WTC11 (cell line): ENCODE results near the gene CCDC138.

ENCODE experiments used
- ATF1 ChIP-seq: sonication (generic); formaldehyde crosslinking; IDR thresholded peaks from 2 replicates; pipeline ENCODE4 v1.8.1; 2023; ENCODE audit warnings: mild to moderate bottlenecking, moderate library complexity, missing genetic modification reagents
- NR3C1 ChIP-seq: sonication (generic); formaldehyde crosslinking; conservative IDR thresholded peaks from 2 replicates; pipeline ENCODE4 v1.8.1; 2023; ENCODE audit warnings: low read depth, mild to moderate bottlenecking, missing genetic modification reagents
- TF ChIP-seq, protein P1 (sequence below): fragments of 200-600 bp; IDR thresholded peaks from 2 replicates; pipeline ENCODE4 v1.8.0; 2022; ENCODE audit warnings: antibody characterized with exemption
- TF ChIP-seq, protein P2 (sequence below): sonication (generic); formaldehyde crosslinking; IDR thresholded peaks from 2 replicates; pipeline ENCODE4 v1.8.1; 2022; ENCODE audit warnings: mild to moderate bottlenecking, missing genetic modification reagents, moderate library complexity, borderline replicate concordance
- TF ChIP-seq, protein P3 (sequence below): sonication (generic); formaldehyde crosslinking; IDR thresholded peaks from 2 replicates; pipeline ENCODE4 v1.8.1; 2022; ENCODE audit warnings: mild to moderate bottlenecking, moderate library complexity, missing genetic modification reagents

DNA sequence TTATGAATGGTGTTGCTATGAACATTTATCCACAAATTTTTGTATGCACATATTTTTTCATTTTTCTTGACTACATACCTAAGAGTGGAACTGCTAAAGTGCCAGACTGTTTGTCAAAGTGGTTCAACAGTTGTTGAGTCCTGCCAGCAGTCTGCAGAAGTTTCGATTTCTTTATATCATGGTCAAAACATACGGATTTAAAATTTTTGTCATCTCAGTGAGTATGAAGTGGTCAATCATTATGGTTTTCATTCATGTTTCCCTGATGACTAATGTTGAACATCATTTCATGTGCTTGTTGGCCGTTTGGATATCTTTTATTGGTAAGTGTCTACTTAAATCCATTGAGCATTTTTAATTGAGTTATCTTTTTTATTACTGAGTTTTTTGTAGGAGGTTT lies 39.2 kb downstream of the CCDC138 start:
- no peak for TF ChIP-seq NR3C1 (CRISPR knock-in tag)
- TF ChIP-seq, protein P1, sequence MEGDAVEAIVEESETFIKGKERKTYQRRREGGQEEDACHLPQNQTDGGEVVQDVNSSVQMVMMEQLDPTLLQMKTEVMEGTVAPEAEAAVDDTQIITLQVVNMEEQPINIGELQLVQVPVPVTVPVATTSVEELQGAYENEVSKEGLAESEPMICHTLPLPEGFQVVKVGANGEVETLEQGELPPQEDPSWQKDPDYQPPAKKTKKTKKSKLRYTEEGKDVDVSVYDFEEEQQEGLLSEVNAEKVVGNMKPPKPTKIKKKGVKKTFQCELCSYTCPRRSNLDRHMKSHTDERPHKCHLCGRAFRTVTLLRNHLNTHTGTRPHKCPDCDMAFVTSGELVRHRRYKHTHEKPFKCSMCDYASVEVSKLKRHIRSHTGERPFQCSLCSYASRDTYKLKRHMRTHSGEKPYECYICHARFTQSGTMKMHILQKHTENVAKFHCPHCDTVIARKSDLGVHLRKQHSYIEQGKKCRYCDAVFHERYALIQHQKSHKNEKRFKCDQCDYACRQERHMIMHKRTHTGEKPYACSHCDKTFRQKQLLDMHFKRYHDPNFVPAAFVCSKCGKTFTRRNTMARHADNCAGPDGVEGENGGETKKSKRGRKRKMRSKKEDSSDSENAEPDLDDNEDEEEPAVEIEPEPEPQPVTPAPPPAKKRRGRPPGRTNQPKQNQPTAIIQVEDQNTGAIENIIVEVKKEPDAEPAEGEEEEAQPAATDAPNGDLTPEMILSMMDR = no peak
- no peak for TF ChIP-seq ATF1 (CRISPR knock-in tag)
- TF ChIP-seq, protein P2, sequence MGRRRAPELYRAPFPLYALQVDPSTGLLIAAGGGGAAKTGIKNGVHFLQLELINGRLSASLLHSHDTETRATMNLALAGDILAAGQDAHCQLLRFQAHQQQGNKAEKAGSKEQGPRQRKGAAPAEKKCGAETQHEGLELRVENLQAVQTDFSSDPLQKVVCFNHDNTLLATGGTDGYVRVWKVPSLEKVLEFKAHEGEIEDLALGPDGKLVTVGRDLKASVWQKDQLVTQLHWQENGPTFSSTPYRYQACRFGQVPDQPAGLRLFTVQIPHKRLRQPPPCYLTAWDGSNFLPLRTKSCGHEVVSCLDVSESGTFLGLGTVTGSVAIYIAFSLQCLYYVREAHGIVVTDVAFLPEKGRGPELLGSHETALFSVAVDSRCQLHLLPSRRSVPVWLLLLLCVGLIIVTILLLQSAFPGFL = no peak
- TF ChIP-seq, protein P3, sequence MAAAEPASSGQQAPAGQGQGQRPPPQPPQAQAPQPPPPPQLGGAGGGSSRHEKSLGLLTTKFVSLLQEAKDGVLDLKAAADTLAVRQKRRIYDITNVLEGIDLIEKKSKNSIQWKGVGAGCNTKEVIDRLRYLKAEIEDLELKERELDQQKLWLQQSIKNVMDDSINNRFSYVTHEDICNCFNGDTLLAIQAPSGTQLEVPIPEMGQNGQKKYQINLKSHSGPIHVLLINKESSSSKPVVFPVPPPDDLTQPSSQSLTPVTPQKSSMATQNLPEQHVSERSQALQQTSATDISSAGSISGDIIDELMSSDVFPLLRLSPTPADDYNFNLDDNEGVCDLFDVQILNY (CRISPR knock-in tag) = no peak
